ACC112 (cell line): ENCODE measurements around the gene UBE2N.
"Not testable (repeated sequence)": the region's sequence is repeated elsewhere in the genome, so short reads cannot be mapped to it uniquely, and the experiment has no call there.

Source experiments
- H2AFZ ChIP-seq: fragments of 200-600 bp; sonication (generic); one replicate; pipeline ENCODE4 v1.6.0; 2017; ENCODE audit warnings: antibody characterized with exemption, low read length; ENCODE audit not compliant: unreplicated experiment
- H3K27ac ChIP-seq: fragments of 200-600 bp; sonication (generic); 2 replicates; pipeline ENCODE4 v1.5.1; 2014; ENCODE audit warnings: low read depth, mild to moderate bottlenecking, antibody characterized with exemption, low read length, moderate library complexity
- H3K27me3 ChIP-seq: fragments of 200-600 bp; sonication (generic); 2 replicates; pipeline ENCODE4 v1.6.1; 2014; ENCODE audit warnings: mild to moderate bottlenecking, antibody characterized with exemption, low read length, moderate library complexity, mixed read lengths; ENCODE audit not compliant: insufficient read depth
- H3K36me3 ChIP-seq: fragments of 200-600 bp; sonication (generic); 2 replicates; pipeline ENCODE4 v1.6.1; 2016; ENCODE audit warnings: mild to moderate bottlenecking, antibody characterized with exemption, low read length, moderate library complexity, mixed read lengths; ENCODE audit not compliant: insufficient read depth
- H3K4me1 ChIP-seq: fragments of 200-600 bp; sonication (generic); one replicate; pipeline ENCODE4 v1.6.1; 2016; ENCODE audit warnings: low read length, mixed read lengths; ENCODE audit not compliant: insufficient read depth, unreplicated experiment, control insufficient read depth
- H3K4me3 ChIP-seq: fragments of 200-600 bp; sonication (generic); 2 replicates; pipeline ENCODE4 v1.5.1; 2014; ENCODE audit warnings: mild to moderate bottlenecking, low read depth, low read length
- H3K79me2 ChIP-seq: fragments of 200-600 bp; sonication (generic); one replicate; pipeline ENCODE4 v1.6.0; 2016; ENCODE audit warnings: low read length; ENCODE audit not compliant: control insufficient read depth, unreplicated experiment, insufficient read depth

UBE2N gene

DNA sequence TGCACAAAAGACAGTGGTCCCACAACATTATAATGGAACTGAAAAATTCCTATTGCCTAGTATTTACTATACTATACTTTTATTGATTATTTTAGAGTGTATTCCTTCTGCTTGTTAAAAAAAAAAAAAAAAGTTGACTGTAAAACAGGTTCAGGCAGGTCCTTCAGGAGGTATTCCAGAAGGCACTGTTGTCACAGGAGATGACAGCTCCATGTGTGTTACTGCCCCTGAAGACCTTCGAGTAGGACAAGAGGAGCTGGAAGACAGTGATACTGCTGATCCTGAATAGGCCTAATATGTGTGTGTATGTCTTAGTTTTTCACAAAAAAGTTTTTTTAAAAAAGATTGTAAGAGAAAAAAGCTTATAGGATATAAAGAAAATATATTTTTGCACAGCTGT, 12.3 kb downstream of the UBE2N start:
- Histone ChIP-seq H3K27me3 (no peaks in the 10 kb centered on the region), H3K36me3 (no peaks in the 10 kb centered on the region), H3K79me2 (peaks cover 97% of the 10 kb centered on the region), H3K4me3 (no peak overlapping the region), H3K4me1 (peaks cover 41% of the 10 kb centered on the region), H2AFZ (no peak overlapping the region), H3K27ac (no peak overlapping the region)

DNA sequence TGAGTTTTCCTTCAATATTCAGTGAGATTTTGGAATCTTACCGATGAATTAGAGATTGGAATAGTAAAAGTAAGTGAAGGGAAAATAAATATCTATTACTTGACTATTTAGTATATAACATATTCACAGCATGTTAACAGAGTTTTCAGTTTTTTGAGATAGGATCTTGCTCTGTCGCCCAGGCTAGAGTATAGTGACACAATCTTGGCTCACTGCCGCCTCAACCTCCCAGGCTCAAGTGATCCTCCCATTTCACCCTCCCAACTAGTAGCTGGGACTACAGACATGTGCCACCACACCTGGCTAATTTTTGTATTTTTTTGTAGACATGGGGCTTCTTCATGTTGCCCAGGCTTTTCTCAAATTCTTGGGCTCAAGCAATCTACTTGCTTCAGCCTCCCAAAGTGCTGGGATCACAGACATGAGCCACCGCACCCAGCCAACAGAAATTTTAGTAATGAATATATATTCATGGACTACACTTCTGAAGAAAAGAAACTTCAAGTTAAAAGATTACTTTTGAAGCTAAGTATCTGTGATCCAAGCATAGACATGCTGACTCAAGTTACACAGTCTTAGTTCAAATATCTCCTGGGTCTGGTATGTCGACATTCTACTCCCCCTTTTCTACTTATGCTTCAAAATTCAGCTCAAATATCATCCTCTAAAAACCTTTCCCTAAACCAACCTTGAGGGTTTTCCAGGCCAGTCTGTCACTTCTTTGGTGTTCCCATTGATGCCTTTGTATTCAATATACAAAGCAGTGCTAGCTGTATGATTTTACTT, 13.8 kb downstream of the UBE2N start:
- H3K27ac ChIP-seq: 0 out of 2 replicates have a peak overlapping the region, but pooled peaks have one; percentile 0

DNA sequence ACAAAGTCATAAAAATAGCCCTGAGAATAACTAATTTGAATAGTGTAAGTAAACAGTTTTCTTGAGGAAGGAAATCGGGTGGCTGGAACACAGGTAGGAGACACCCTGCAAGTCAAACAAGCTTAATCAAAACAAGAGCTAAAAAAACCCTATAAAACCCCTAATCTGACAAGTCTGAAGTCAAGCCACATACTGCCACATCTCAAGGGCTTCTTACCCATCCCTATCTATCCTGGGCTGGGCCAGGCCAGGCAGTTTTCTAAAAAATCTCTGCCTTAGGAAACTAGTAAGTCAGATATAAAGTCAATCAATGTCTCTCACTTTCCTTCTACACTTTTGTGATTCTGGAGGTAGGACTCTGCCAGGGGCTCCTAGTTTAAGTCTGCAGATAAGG, 15.3 kb downstream of the UBE2N start:
- Histone ChIP-seq H3K79me2 (peaks cover 98% of the 10 kb centered on the region), H3K4me3 (no peak overlapping the region), H3K27me3 (no peaks in the 10 kb centered on the region), H3K36me3 (no peaks in the 10 kb centered on the region), H2AFZ (no peak overlapping the region), H3K4me1 (peaks cover 41% of the 10 kb centered on the region), H3K27ac (no peak overlapping the region)

More for the DNA sequence above, 13.8 kb downstream of the UBE2N start:
- H3K36me3 ChIP-seq: no peaks in the 10 kb centered on the region
- no peak overlapping the region for H2AFZ ChIP-seq
- peaks cover 41% of the 10 kb centered on the region for H3K4me1 ChIP-seq
- no peak overlapping the region for H3K4me3 ChIP-seq
- H3K79me2 ChIP-seq: peaks cover 97% of the 10 kb centered on the region
- H3K27me3 ChIP-seq: no peaks in the 10 kb centered on the region

DNA sequence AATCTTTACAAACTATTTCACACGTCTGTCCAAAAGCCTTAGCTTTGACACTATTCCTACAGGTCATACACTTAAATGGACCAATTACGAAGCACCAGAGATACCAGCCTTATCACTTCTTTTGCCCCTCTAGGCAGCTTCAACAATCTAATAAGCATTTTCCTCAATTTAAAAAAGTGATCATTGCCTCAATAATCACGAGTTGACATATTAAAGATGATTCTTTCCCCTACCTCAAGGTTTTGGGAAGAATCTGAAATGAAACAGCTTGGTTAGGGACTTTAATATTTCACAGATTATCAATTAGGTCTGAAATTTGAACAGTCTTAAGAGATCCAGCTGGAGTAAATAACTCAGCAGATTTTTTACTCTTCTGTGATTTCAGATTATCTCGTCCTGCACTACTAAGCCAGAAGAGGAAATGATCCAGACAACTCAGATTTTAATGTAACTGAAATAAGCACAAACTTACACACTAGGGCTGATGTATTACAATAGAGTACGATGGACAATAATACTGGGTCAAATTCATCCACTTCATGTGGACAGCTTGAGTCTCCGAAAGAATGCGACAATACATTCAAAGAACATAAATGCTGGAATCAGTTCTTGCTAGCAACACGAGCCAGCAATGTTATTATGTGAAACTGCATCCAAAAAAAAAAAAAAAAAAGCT, 15.9 kb downstream of the UBE2N start:
- Histone ChIP-seq H3K79me2 (peaks cover 96% of the 10 kb centered on the region), H3K27me3 (no peaks in the 10 kb centered on the region), H3K4me1 (peaks cover 41% of the 10 kb centered on the region), H3K36me3 (no peaks in the 10 kb centered on the region), H3K4me3 (no peak overlapping the region), H3K27ac (no peak overlapping the region), H2AFZ (no peak overlapping the region)

DNA sequence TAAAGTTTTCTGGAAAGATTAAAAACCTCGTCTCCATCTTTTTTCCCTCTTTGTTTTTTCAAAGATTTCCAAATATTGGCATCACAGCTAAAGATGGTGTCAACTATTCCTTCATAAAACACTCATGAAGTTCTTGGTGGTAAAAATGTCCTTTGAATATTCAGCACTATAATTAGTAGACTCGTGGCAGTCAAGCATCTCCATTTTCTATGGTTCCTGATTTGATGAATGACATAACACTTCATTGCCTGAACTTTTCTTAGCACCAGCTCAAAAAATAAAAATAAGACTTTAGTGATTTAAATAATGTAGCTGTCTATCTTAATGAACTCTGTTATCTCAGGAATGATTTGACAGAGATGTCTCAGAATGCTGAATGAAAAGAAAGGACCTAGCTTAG, 19.7 kb downstream of the UBE2N start:
- H3K27ac ChIP-seq: no peak overlapping the region
- H3K36me3 ChIP-seq: no peaks in the 10 kb centered on the region
- no peaks in the 10 kb centered on the region for H3K27me3 ChIP-seq
- peaks cover 97% of the 10 kb centered on the region for H3K79me2 ChIP-seq
- no peak overlapping the region for H2AFZ ChIP-seq
- no peak overlapping the region for H3K4me3 ChIP-seq
- H3K4me1 ChIP-seq: peaks cover 34% of the 10 kb centered on the region

DNA sequence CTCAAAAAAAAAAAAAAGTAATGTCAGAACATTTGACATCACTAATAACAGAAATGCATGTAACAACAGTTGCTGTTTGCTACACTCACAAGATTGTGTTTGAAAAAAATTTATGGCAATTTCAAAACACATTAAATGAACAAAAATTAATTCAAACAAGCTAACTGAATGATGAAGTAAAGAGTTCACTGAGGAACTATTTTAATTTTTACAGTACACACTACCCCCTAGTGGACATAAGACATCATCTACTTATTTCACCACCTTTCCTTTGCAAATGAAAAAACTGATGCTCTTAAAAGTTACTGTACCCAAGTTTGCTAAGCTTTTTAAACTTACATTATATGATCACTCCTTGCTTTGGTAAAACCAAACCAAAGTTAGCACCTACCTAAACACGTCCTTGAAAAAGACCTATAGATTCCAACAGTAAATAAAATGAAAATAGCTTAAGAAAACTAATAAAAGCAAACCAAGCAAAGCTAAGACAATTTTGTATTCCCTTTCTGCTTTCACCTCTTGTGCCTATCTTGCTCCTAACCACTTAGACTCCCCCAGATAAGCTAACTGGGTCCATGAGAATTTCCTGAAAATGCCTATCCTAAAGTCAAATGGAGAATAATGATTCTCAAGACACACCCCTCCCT, 22.2 kb downstream of the UBE2N start:
- Histone ChIP-seq H3K79me2 (peaks cover 97% of the 10 kb centered on the region), H3K4me3 (no peak overlapping the region), H3K36me3 (no peaks in the 10 kb centered on the region), H2AFZ (no peak overlapping the region), H3K27ac (no peak overlapping the region), H3K4me1 (peaks cover 21% of the 10 kb centered on the region), H3K27me3 (no peaks in the 10 kb centered on the region)

DNA sequence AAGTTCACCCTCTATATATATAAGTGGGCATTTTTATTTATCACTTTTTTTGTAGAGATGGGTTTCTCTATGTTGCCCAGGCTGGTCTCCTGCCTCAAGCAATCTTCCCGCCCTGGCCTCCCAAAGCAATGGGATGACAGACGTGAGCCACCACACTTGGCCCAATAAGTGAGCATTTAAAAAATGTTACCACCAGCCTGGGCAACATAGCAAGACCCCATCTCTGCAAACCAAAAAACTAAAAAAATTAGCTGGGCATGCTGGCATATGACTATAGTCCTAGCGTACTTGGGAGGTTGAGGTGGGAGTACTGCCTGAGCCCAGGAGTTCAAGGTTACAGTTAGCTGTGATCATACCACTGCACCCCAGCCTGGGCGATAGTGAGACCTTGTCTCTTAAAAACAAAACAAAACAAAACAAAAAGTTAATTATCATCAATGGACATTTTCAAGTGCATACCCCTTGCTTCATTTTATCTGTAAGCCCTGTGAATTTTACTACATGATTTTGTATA, 23.7 kb downstream of the UBE2N start:
- Histone ChIP-seq H3K27me3 (no peaks in the 10 kb centered on the region), H3K4me1 (peaks cover 20% of the 10 kb centered on the region), H3K36me3 (no peaks in the 10 kb centered on the region), H2AFZ (no peak overlapping the region), H3K79me2 (peaks cover 96% of the 10 kb centered on the region), H3K4me3 (no peak overlapping the region), H3K27ac (no peak overlapping the region)

DNA sequence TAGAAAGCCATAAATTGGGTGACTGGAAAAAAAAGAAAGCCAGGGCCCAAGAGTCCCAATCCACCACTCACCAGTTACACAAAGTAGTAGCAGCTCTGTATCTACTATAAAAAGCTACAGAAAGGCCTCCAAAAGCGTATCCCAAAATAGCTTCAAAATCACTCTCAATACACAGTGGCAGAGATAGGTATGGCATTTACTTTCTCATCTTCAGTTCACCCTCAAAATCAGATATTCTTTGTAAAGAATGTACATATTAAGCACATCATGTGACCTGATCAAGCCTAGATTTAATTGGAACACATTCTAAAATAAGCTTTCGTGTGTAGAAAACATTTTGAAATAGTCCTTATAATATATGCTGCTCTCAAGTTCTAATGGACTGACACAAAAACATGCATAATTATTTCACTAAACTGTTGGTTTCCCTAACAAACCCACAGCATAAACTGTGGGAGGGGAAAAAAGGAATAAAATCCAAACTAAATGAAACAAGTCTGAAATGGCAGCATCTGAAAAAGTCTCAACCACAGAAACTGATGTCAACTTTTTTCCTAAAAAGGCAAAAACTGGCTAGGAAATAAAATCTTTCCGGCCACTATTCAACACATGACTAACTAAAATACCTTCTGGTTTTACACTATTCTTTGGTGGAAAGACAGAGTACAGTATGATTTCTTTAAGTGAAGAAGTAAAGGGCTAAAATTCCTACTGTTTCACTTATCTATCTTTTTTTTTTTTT, 25.9 kb downstream of the UBE2N start:
- Histone ChIP-seq H3K4me3 (no peak overlapping the region), H3K79me2 (peaks cover 90% of the 10 kb centered on the region), H3K27ac (peak overlapping the region; percentile 24; the same call in 1 of the 2 replicates), H3K36me3 (peaks cover under 1% of the 10 kb centered on the region; the same call in 1 of the 2 replicates), H3K4me1 (peaks cover 27% of the 10 kb centered on the region), H3K27me3 (no peaks in the 10 kb centered on the region), H2AFZ (no peak overlapping the region)

DNA sequence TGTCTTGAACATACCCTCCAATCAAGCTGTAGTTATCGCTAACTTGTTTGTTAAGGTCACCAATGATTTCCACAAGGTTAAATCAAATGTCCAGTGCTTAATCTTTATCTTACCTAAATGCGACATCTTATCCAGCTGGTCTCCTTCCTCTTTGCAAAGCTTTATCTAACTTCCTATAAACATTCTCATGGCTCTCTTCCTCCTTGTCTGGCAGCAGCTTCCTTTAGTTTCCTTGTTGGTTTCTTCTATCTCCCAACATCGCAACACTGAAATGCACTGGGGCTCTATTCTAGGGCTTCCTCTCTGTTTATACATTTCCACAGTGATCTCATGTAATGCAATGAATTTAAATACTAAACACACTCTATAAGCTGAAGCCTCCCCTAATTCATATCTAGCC, 28.7 kb downstream of the UBE2N start:
- Histone ChIP-seq H2AFZ (no peak overlapping the region), H3K4me1 (peaks cover 29% of the 10 kb centered on the region), H3K27ac (no peak overlapping the region), H3K27me3 (no peaks in the 10 kb centered on the region), H3K4me3 (no peak overlapping the region), H3K36me3 (peaks cover 15% of the 10 kb centered on the region), H3K79me2 (peaks cover 71% of the 10 kb centered on the region)

DNA sequence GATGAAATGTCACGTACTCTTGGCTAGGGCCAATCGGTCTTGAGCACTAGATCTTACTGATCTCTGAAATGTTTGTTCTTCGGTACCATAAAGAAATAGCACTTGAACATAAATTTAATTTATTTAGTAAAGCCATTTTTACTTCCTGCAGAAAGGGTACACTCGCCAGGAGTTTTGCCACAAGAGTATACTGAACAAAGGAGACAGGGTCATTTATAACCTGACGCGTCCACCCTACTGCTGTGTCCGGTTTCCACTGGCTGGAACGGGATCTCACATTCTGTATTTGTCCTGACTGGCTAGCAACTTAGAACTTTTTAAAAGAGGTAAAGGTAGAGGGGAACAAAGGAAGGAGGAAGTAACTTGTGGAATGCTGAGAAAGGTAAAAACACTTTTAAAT, 29.4 kb downstream of the UBE2N start:
- peaks cover 29% of the 10 kb centered on the region for H3K4me1 ChIP-seq
- not testable (repeated sequence) for H2AFZ ChIP-seq, H3K27me3 ChIP-seq, H3K4me3 ChIP-seq, H3K27ac ChIP-seq
- H3K79me2 ChIP-seq: peaks cover 65% of the 10 kb centered on the region
- peaks cover 15% of the 10 kb centered on the region for H3K36me3 ChIP-seq
